UCSD-AML1 (cell line): ENCODE data around the gene RPTOR.

ENCODE experiments used
- DNase-seq: peaks from one replicate; lab custom pipeline; 2025; ENCODE audit not compliant: unreplicated experiment; lab: John Stamatoyannopoulos, UW

The RPTOR gene

DNA sequence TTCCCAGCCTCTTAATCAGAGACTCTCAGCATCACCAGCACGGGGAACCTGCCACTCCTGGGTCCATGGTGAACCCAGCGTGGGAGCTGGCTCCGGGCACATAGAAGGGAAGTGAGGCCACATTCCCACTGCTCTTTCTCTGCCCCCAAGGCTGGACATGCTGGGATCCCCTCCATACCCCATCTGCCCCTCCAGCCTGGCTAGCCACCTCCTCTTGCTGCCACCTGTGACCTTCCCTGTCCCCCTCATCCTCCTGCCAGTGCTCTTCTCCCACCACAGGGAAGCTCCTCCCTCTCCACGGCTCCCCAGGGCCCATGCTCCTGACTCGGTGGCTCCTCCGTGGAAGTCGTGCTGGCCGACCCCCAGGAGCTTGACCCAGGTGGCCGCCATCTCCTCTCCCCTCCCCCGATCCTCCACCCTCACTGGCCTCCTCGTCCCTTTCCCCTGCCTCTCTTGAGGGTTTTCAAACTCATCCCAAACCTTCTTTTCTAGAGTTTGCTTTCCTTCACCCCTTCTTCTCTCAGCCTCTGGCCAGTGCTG is 307.9 kb downstream of the RPTOR start:
- DNase-seq = no peak

DNA sequence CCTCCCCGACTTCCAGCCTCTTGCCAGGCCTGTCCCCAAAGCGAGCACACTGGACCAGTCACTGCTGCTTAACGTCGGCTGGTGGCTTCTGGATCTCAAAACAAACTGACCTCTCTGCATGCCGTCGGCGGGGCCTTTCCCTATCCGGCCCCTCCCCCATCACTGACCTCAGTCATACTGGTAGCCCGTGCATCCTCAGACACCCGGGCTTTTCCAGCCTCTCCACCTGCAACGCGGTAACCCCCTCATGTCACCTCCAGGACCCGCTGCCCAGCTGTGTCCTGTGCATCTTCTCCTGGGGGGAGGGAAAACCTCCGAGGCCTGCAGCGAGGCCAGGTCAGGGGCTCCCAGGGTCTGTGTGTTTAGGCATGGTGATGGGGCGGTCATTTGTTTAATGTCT is 308.4 kb downstream of the RPTOR start:
- no peak for DNase-seq

DNA sequence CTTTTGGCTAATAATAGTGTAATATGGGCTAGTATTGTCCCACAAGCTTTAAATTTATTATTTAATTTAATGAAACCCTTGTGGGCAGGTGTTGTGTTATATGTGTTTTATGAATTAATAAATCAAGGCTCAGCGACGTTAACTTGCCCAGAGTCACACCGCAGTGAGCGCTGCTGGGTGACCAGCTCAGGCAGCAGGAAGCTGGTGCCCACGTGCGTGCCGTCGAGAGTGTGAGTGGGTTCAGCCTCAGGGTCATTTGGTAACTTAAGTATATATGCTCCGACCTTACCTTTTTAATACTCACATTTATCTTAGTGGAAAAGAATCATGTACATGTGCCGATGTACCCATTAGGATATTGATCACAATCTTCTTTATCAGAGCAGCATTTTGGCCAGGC is 309.6 kb downstream of the RPTOR start:
- no peak for DNase-seq

DNA sequence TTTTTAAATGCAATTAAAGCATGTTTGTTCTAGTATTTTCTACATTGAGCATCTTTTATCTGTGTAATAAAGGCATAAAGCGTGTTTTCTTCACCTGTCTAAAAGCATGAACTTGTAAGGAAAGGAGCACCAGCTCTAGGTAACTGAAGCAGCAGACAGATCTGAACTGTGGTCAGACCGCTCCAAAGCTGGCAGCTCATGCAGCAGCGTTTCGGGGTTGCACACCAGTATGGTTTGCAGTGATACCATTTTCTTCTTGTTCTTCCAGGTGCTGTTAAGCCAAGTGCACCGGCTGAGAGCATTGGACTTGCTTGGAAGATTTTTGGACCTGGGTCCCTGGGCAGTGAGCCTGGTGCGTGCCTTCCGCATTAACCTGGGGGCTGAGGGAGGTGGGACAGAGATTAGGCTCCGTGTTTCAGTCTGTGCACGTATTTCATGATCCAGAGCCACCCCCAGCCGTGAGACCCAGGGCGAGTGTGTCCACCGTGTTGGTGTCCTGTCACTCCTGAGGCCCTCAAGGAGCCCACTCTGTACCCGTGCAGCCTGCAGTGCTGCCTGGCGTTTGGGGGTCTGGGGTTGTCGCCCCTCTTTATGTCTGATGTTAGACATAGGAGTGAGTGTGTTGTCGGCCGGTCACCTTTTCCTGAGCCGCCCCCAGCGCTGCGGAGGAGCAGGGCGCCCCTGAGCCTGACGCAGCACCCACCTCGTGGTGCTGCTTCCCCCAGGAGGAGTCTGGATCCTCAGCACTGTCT is 310.7 kb downstream of the RPTOR start:
- DNase-seq = no peak

DNA sequence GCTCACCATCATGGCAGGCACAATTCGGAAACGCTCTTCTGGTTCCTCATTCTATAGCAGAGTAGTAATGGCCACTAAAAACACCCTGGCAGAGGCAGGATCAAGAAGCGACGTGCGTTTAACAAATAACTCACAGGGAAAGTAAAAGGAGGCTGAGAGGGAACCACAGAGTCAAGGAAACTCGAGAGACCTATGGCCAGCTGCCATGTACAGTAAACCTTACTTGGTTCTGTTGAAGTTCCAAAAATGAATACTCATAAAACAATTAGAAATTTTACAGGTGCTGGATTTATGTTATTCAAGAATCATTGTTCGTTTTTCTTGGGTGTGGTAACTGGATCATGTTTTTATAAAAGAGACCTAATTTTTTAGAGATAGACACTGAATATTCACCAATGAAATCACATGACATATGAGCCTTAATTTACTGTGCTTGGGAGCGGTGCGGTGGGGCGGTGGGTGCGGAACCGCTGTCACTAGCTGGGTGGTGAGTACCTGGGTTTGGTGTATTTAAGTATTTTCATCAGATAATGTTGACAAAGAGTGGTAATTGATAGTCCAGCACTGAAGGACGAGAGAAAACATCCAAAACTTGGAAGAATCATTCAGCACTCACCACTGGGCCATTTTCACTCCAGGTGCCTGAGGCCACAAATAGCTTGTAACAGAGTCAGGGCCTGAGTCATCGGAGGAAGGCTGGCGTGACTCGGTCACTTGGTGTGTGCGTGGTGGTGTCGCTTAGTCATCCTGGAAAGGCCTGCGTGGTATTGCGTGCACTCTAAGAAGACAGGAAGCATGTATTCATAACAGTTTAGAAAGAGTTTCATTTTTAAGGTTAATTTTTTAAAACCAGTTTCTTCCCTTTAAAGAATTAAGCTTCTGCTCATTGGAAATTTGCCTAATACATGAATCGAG is 311.6 kb downstream of the RPTOR start:
- DNase-seq = peak; percentile 74

DNA sequence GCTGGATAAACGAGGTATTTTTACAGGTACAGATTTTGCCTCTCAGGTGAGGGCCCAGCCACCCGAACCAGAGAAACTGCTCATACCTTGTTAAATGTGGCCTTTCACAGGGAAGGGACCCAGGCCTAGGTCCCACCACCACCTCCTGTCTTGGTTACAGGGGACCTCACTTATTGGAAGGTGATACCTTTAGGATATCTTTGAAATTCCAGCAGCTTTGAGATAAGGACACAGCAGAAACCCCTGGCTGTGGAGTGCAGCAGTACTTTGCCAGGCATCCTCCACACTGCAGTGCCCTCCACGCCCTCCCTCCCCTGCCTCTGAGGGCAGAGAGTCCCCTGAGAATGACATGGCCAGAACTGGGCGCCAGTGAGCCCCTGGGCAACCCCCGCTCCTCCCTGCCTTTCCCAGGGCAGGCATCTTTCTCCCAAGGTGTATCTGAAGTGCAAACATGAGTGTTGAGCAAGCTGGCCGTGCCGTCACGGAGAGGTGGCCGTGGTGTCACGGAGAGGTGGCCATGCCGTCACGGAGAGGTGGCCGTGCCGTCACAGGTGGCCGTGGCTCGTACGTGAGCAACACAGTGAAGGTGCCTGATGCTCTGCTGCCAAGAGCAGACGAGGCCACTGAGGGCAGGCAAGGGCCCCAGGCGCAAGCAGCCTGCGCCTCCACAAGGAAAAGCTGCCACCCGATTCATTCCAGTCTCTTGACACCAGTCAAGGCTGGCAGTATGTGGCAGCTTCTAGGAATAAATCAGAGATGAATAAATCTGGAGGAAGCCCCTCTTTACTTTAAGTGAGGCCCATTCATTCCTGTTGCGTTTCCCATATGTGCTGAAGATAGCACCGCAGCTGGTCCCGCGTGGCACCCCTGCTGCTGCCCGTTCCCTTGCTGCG is 312.5 kb downstream of the RPTOR start:
- no peak for DNase-seq

DNA sequence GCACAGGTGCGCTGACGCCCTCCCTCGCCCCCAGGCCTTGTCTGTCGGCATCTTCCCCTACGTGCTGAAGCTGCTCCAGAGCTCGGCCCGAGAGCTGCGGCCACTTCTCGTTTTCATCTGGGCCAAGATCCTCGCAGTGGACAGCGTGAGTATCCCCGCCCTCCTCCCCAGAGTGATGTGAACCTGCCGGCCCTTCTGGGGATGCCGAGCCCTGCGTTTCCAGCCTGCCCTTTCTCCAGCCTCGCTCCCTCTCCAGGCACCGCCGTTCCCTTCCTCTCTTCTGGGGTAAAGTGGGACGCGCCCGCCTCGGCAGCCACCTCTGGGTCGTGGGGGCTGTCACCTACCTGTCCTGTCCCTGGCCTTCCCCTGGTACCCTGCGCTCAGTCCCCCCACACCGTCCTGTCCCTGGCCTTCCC is 313.1 kb downstream of the RPTOR start:
- DNase-seq = no peak

DNA sequence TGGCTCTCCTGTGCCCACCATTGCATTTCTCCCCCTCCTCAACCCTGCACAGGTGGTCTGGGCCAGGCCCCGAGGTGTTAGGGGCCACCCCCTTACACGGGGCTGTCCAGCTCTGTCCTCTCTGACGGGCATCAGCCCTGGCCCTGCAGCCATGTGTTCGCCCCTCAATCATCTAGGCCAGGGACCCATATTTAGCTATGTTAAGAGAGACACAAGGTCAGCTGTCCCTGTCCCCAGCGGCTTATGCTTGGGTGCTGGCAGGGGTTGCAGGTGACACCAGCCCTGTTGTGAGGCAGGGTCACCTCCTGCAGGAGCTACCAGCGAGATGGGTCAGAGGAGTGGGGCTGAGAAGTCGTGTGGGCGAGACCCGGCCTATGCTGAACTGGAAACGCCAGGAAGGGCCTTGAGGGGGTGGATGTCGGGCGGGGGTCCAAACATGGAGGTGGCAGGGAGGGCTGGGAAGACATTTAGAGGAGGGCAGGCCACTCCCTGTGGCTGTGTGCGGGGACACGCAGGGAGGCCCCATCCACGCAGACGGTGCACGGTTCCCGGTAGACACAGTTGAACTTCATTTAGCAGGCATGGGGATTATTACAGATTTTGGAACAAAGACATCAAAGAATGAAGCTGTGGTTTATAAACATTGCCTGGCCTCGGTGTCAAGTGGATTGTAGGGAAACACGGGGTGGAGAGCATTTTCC is 313.8 kb downstream of the RPTOR start:
- DNase-seq = no peak

DNA sequence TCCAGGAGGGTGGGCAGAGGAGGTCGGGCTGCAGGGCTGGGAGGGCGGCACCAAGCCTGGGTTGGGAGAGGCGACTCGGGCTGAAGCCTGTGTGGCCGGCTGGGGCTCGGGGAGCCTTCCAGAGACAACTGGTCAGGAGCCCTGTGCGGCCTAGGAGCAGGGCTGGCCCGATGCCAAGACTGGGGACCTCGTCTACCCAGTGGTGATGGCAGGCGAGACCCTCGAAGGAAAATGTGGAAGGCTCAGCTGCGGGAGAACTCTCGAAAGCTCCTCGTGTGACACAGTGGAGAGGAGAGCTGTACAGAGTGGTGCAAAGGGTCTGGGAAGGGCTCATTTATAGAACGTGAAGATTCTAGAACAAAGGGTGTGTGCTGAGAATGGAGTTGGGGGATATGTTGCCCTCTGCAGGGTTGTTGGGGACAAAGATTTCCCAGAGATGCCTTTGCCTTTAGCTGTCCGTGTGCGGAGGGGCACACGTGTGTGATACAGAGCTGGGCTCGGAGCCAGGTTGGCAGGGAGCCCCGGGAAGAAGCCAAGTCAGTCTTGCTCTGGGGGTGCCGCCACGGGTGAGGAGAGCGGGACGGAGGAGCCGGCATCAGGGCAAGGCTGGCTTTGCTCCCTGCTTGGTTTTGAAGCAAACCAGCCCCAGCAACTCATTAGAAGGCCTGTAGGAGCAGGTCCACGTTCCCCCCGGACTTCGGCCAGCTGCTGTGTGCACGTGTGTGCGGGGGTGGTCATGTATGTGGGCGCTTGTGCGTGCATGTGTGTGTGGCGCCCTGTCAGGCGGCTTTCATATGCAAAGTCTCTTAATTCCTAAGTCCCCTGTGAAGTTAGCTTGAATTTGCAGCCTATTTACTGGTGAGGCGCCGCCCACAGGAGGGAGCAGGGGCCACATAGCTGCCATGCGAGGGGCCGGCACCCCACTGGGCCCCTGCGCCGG is 314.6 kb downstream of the RPTOR start:
- DNase-seq = no peak

DNA sequence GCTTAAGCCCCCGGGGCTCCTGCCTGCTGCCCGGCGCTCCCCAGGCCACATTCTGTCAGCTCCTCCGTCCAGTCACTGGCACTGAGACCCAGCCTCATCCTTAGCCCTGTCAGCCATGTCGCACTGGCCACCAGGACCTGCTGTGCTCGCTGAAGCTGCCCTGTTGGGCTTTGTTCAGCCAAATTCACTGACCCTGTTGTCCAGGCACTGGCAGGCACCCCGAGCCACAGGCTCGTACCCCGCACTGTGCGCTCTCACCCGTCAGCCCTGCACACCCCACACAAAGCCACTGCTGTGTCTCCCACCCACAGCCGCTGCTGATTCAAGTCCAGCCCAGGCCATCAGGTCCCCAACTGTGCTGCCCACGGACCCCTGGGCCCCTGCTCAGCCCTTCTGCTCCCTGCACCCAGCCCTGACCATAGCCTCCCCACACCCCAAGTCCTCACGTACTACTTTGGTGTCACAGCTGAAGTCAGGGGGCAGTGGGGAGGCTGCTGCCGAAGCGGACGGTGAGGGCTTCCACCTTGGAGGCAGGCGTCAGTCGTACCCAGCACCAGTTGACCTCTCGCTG is 315.5 kb downstream of the RPTOR start:
- no peak for DNase-seq

DNA sequence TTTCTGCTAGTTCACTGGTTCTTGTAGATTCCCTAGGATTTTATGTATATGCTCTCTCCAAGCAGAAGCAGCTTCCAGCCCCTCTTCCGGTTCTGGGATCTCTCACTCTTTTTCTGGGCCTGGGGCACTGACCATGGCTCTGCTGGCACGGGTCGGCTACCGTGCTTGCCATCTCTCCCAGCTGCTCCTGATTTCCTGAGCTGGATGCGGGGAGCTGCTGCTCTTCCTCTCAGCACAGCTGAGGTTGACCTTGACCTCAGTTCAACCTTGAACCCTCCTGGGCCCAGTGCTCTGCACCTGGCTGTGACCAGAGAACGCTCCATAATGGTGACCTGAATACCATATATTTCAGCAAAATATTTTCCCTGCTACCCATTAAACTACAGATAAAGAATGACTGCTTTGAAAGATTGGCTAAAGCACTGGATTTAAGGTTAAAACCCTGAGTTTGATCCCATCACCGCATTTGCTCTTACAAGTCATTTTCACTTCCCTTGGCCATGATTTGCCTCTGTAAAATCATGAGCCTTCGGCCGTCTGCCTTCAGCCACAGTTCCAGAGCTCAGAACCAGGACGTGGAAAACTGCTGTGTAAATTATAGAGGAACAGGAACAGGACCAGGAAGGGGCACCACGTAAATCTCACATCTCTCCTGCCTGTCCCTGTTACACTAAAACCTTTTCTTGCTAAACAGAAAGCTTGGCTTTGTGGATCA is 316.2 kb downstream of the RPTOR start:
- DNase-seq = no peak

DNA sequence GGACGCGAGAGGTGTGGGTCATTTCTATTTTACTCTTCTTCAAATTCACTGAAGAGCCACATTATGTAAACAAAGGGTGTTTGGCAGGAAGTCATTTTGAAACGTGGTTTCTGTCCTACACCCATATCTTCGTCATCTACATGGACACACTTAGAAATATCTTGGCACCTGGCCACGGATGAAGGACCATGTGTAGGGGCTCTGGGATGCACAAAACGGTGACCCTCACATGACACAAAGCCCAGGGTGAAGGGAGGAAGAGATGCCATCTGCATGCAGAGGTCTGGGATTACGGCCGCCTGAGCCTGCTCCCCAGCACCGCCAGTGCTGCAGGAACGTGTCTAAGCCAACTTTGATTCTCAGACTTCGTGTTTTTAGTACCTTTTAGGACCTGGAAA is 316.8 kb downstream of the RPTOR start:
- DNase-seq = no peak

DNA sequence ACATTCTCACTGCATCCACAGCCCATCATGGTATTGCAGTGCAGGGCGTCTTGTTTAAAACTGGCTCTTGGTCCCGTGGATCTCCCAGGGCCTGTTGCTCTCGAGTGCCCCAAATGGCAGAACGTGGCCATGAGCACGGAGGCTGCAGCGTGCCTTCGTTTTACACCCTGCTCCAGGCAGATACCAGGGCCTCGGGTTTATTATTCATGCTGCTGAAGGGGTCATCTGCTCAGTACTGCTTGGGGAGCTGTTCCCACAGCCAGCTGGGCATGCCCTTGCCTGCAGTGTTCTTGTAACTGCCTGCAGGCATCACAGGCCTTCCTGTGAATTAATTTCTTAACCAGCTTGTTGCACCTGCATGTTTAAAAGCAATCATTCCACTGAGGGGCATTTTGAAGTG is 317.3 kb downstream of the RPTOR start:
- DNase-seq = no peak

DNA sequence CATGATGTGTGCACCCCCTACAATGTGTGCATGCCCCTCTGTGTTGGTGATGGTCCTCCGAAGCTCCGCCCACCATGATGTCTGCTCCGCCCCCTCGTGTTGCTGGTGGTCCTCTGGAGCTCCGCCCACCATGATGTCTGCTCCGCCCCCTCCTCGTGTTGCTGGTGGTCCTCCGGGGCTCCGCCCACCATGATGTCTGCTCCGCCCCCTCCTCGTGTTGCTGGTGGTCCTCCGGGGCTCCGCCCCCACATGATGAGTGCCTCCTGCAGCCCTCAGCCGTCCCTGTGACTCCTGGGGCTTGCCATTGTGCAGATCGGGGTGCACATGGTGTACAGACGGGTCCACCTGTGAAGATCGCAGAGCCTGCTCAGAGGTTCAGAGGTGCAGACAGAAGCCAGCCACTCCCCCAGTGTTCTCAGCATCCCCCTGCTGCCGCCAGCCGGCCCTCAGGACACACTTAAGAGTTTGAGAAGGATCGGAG is 317.9 kb downstream of the RPTOR start:
- DNase-seq = no peak

DNA sequence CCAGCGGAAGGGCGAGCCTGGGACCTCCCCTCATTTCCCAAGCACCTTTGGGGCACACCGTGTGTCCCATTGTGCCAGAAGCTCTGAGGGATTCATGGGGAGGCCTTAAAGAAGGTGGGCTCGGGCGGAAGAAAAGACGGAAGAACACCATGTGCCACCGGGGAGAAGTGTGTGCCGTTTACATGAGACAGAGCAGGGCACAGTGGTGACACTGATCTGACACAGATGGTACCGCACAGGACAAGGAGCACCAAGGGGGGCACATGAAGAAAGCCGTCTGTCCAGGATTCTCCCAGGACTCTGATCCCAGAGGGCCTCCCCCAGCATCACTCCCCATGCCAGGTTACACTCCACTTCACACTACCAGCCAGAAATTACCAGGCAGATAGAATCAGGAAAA is 318.3 kb downstream of the RPTOR start:
- DNase-seq = no peak

DNA sequence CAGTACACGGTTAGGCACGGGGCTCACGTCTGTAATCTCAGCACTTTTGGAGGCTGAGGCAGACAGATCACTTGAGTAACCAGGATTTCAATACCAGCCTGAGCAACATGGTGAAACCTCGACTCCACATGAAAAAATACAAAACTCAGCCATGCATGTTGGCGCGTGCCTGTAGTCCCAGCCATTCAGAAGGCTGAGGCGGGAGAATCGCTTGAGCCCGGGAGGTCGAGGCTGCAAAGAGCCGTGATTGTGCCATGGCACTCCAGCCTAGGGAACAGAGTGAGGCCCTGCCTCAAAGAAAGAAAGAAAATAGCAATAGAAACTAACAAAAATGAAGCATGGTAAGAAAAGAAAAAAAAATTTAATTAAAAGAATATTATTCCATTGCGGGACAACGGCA is 319.0 kb downstream of the RPTOR start:
- no peak for DNase-seq

DNA sequence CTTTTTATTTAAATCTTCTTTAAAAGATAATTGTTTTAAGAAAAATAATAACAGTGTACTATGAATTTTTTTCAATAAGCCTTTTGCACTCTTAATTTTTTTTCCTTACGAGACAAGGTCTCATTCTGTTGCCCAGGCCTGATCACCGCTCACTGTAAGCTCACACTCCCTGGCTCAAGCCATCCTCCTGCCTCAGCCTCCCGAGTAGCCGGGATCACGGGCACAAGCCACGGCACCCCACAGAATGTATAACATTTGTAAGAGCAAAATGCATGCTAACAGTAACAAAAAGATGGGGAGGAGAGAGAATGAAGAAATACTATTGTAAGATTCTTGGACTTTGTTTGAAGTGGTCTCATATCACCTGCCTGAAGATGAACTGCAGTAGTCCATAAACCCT is 320.1 kb downstream of the RPTOR start:
- no peak for DNase-seq
